GM18508 (cell line): ENCODE data around the gene RAPGEF6.
A peak's percentile ranks its signal among the peaks of the same experiment; 100 is the strongest.
"Not testable (repeated sequence)": the region's sequence is repeated elsewhere in the genome, so short reads cannot be mapped to it uniquely, and the experiment has no call there.

Experiments used
- ATAC-seq: cut with Tn5 transposase; IDR thresholded peaks from one replicate; pipeline ENCODE4 v1.9.1; 2021; ENCODE audit warnings: moderate number of reproducible peaks; ENCODE audit not compliant: insufficient read depth, unreplicated experiment

Gene RAPGEF6

GRCh38 chr5:131459216-131459615, 175.8 kb downstream of the RAPGEF6 start:
- ATAC-seq: no peak

DNA sequence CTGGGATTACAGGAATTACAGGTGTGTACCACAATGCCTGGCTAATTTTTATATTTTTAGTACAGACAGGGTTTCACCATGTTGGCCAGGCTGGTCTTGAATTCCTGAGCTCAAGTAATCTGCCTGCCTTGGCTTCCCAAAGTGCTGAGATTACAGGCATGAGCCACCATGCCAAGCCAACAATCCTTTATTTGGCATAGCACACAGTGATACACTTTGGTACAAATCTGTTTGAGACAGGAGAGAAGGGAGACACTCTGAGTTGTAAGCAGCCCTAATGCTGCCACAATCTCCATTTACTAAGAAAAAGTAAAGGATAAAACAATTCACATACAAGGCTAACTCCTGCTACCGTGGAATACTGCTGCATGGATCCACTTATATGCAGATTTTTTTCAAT, 177.8 kb downstream of the RAPGEF6 start:
- ATAC-seq: no peak

GRCh38 chr5:131450941-131451340, 184.1 kb downstream of the RAPGEF6 start:
- ATAC-seq: no peak

DNA sequence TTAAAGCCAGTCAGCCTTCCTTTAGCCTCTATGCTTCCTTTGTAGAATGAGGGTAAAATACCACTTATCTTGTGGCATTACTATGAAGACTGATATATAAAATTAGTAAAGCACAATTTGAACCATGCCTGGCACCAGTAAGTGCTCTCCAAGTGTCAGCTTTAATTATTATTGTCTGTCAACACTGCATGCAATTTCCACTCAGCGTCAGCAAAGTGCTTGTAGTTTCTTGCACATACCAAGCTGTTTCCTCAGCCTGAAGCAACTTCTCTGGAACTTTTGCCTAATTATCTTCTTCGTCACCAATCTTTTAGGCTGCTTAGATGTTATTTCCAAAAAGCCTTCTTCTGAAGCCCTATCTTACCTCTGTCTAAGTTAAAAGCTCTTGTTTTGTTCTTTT, 193.8 kb downstream of the RAPGEF6 start:
- ATAC-seq: no peak

- no peak for ATAC-seq
Observed at GRCh38 chr5:131436081-131436480, 198.9 kb downstream of the RAPGEF6 start.

GRCh38 chr5:131433109-131433508, 201.9 kb downstream of the RAPGEF6 start:
- ATAC-seq: no peak

DNA sequence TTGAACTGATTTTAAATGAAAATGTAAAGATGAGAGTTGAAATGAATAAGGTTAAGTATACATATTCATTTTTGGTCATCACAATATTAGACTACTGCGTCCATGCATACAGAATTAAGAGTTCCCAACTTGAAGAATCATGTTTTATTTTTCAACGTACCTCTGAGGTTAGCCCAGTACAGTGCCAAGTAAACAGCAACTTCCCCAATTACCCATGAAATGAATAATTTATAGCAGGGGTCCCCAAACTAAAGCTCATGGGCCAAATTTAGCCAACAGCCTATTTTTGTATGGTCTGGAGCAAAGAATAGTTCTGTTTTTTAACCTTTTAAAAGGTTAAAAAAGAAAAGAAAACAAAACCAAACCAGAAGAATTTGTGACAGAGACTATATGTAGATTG, 203.2 kb downstream of the RAPGEF6 start:
- ATAC-seq: no peak

GRCh38 chr5:131430794-131431193, 204.2 kb downstream of the RAPGEF6 start:
- no peak for ATAC-seq

DNA sequence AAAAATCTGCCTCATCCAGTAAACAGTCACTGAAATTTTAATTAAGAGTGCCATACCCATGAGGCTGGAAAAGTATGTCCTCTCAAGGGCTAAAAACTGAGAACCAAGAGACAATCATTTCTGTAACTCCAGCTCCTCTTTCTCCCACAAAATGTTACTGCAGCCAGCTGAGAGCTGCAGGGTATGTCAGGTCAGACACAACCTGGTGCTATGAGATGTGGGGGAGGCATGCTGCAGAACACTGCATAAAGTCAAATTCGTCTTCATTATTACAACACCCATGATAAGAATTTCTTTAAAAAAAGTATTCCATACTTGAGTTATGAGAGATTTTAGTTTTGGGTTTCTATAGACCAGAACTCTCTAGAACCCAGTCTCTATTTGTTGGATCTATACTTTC, 209.0 kb downstream of the RAPGEF6 start:
- no peak for ATAC-seq

DNA sequence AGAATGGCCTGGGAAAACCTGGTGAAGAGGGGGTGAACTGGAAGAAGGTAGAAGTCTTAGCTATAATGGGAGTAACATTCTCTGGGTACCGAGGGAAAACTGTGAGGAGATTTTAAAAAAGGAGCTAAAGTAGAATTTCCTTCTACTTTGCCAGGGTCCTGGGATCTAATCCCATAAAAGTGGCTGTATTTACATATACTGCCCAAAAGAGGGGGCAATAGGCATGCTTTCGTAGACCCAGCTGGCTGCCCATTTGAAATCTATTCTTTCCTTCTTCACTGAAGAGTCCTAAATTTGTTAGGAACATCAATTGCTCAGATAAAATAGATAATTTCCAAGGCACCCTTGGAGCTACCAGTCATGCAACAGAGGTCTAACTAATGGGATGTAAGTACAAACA, 212.0 kb downstream of the RAPGEF6 start:
- ATAC-seq: no peak

GRCh38 chr5:131419877-131420276, 215.2 kb downstream of the RAPGEF6 start:
- ATAC-seq: no peak

DNA sequence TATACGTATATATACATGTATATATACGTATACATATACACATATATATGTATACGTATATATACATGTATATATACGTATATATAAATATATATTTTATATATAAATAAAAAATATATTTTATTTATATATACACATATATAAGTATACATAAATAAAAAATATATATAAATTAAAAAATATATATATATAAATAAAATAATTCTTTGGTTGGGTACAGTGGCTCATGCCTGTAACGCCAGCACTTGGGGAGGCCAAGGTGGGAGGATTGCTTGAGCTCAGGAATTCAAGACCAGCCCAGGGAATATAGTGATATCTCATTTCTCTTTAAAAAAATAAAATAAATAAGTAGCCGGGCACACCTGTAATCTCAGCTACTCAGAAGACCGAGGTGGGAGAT, 216.2 kb downstream of the RAPGEF6 start:
- no peak for ATAC-seq

- no peak for ATAC-seq
Observed at GRCh38 chr5:131417240-131417869, 217.7 kb downstream of the RAPGEF6 start.

GRCh38 chr5:131416729-131417128, 218.3 kb downstream of the RAPGEF6 start:
- peak; percentile 71 for ATAC-seq

GRCh38 chr5:131413605-131414559, 221.1 kb downstream of the RAPGEF6 start:
- ATAC-seq: peak; percentile 80

- no peak for ATAC-seq
Observed at GRCh38 chr5:131406975-131407638, 227.9 kb downstream of the RAPGEF6 start.

- ATAC-seq: no peak
Observed at GRCh38 chr5:131406076-131406475, 229.0 kb downstream of the RAPGEF6 start.

GRCh38 chr5:131405674-131406073, 229.4 kb downstream of the RAPGEF6 start:
- no peak for ATAC-seq

DNA sequence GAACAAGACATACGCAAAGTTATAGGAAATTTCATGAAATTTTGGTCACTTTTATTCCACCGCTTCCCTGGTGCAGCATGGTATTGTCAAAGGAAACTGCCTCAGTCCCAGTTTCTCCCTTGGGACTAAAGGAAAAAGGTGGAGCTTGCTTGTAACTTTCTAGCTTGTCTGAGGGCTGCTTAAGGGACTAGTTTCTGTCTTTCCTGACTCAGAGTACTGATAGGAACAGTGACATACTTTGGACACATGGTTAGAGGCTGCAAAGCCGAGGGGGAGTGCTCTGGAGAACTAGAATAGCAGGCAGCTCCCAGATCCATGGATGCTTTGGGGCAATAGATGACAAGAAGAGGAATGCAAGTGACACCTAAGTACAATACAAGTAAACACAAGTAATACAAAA, 234.4 kb downstream of the RAPGEF6 start:
- no peak for ATAC-seq

- ATAC-seq: not testable (repeated sequence)
Observed at GRCh38 chr5:131399007-131399406, 236.0 kb downstream of the RAPGEF6 start.

DNA sequence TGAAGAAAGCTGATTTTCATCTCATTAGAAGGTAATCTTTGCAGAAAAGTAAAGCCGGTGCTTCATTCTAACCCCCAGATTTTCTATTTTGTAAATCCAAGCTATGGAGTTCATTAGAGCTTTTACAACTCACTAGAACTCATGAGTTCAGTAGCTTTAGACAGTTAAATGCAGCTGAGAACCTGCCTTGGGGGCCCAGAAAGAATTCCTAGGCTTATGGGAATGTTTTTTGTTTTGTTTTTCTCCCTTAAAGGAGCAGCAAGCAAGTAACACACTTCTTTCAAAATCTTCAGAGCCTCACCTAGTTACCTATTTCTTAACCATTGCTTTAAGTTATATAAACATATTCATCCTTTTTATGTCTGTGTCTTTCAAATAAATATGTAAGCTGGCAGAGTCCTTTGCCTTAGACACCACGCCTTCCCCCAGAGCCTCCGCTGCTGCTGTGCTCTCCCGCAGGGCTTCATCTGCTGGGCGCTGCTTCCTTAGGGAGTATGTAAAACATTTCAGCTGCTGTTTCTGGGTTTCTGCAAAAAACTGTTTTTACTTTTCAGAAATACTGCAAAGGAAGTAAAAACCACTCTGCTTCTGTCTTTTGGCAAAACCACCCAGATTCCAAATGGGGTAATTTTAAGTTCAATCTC, 238.3 kb downstream of the RAPGEF6 start:
- ATAC-seq: no peak
